Testis (tissue), 3 donors: Measurements from ENCODE around the gene AUP1. TPM values are rescaled to one million over a fixed set of nuclear protein-coding genes. Genes with fewer than 3 reads are reported as not detected.

Experiments
- DNase-seq: peaks from one replicate; pipeline ENCODE4 v3.0.0-alpha.2; 2019
- H3K27ac ChIP-seq, 2 donors: fragments of 200-600 bp; sonication (generic); one replicate each; pipeline ENCODE4 v1.5.1; 2019
- H3K27me3 ChIP-seq: fragments of 200-600 bp; sonication (generic); one replicate; pipeline ENCODE4 v1.5.1; 2019
- H3K36me3 ChIP-seq: fragments of 200-600 bp; sonication (generic); one replicate; pipeline ENCODE4 v1.5.1; 2017; ENCODE audit warnings: low read depth; ENCODE audit errors: missing control alignments
- H3K4me1 ChIP-seq: fragments of 200-600 bp; sonication (generic); one replicate; pipeline ENCODE4 v1.5.1; 2019
- H3K4me3 ChIP-seq, 2 donors: fragments of 200-600 bp; sonication (generic); one replicate each; pipeline ENCODE4 v1.5.1; 2017 to 2019
- H3K9me3 ChIP-seq: fragments of 200-600 bp; sonication (generic); one replicate; pipeline ENCODE4 v1.5.1; 2017
- POLR2A ChIP-seq: fragments of 450-650 bp; IDR thresholded peaks from one replicate; pipeline ENCODE4 v1.6.1; 2017; ENCODE audit warnings: antibody characterized with exemption, mild to moderate bottlenecking, moderate library complexity
- WGBS, 2 donors: methylation state at CpG; one replicate each; pipeline ENCODE4 v1.1.5; 2018; 5-methylcytosine and 5-hydroxymethylcytosine counted together
- intact Hi-C: fragments of 100-400 bp; cut with DNase I; formaldehyde crosslinking; loops from one replicate; pipeline ENCODE4 v1.15.1; 2023; ENCODE audit warnings: low total_unique reads
- polyA plus RNA-seq: library from polyadenylated mRNA; stranded (reverse); fragments of 350-450 nt; fragmentation: Illumina TruSeq; extraction: RNeasy Lipid Tissue Mini Kit (QIAGEN cat#74804); gene quantifications from one replicate; pipeline ENCODE4 v1.2.3, GENCODE V29; 2014; ENCODE audit warnings: low read depth, low replicate concordance; ENCODE audit not compliant: insufficient read depth
- total RNA-seq, 2 donors: library from RNA; depleted of rRNA; stranded (reverse); fragments of >200 nt; gene quantifications; one replicate each; pipeline ENCODE4 v1.2.3, GENCODE V29; 2016
- TF ChIP-seq, protein P1 (sequence below), 3 experiments: fragments of 450-650 bp in 2 of 3; fragments of 200-600 bp in 1 of 3; sonication (generic) in 1 of 3; IDR thresholded peaks; one replicate each; pipeline ENCODE4 v1.5.1; 2016 to 2019; ENCODE audit warnings: antibody characterized with exemption in 3 of 3, mild to moderate bottlenecking in 2 of 3, moderate library complexity in 1 of 3

The AUP1 gene
- total and polyA plus RNA-seq, 3 donors from 2014 or later, result 107 to 169 (median 141) TPM

- Histone ChIP-seq H3K9me3 (no peaks in the 10 kb centered on the region), H3K4me3 (no peak overlapping the region), H3K27ac (no peak overlapping the region), H3K27me3 (no peaks in the 10 kb centered on the region), H3K36me3 (peaks cover 4% of the 10 kb centered on the region), H3K4me1 (peaks cover 18% of the 10 kb centered on the region)
- no peak for TF ChIP-seq POLR2A
- TF ChIP-seq, protein P1, sequence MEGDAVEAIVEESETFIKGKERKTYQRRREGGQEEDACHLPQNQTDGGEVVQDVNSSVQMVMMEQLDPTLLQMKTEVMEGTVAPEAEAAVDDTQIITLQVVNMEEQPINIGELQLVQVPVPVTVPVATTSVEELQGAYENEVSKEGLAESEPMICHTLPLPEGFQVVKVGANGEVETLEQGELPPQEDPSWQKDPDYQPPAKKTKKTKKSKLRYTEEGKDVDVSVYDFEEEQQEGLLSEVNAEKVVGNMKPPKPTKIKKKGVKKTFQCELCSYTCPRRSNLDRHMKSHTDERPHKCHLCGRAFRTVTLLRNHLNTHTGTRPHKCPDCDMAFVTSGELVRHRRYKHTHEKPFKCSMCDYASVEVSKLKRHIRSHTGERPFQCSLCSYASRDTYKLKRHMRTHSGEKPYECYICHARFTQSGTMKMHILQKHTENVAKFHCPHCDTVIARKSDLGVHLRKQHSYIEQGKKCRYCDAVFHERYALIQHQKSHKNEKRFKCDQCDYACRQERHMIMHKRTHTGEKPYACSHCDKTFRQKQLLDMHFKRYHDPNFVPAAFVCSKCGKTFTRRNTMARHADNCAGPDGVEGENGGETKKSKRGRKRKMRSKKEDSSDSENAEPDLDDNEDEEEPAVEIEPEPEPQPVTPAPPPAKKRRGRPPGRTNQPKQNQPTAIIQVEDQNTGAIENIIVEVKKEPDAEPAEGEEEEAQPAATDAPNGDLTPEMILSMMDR (IDR thresholded peaks at IDR 0.05), result no peak
- intact Hi-C loops, result no loop called here
- no peak for DNase-seq
Observed at GRCh38 chr2:74500578-74500946, 28.9 kb downstream of the AUP1 start.

- no peak for TF ChIP-seq POLR2A
- TF ChIP-seq, protein P1 (IDR thresholded peaks at IDR 0.05), result no peak
- DNase-seq, result no peak
- H3K9me3 ChIP-seq, result no peaks in the 10 kb centered on the region
- WGBS, 2 donors, result 37 to 38% methylated on average over 11 to 15 of the region's 15 CpGs
- H3K36me3 ChIP-seq, result peaks cover 4% of the 10 kb centered on the region
- no peaks in the 10 kb centered on the region for H3K27me3 ChIP-seq
- intact Hi-C loops, result no loop called here
- peaks cover 18% of the 10 kb centered on the region for H3K4me1 ChIP-seq
- no peak overlapping the region for H3K27ac ChIP-seq
- no peak overlapping the region for H3K4me3 ChIP-seq
Observed at GRCh38 chr2:74499940-74500577, 29.4 kb downstream of the AUP1 start.

DNA sequence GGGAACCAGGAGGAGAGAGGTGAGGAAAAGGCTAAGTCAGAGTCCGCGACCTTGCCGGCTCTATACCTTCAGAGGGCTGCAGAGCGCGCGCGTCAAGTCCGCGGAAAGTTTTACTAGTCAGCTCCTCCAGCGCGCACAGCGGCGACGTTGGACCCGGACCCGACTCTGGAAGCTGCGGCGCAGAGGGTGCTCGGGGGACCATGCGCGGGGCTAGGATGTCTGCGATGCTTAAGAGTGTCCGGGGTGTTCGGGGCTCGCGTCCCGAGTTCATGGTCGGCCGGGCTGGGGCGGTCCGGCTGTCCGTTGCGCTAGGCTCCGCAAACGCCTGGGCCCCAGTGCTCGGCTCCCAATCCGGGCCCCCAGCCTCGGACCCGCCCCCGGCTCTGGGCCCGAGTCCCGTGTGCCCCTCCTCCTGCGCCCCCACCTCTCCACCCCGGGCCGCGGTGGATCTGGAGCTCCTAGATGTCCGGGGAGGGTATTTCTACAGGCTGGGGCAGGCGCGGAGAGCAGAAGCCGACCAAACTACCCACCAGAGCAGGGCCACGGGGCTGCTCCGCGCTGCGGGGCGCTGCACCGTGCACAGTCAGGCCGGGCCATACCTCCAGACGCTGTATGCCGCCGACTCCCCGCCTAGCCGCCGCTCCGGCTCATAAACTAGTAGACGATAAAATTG lies 30.1 kb downstream of the AUP1 start, which contains the start of gene LBX2:
Gene LBX2 (minus strand): TSS at position 337 of the 673 bp plus-strand sequence. CDS start 66 bp downstream, at position 271.
- peak within 1 kb of the TSS; percentile 18 to 32 for H3K4me3 ChIP-seq
- H3K4me1 ChIP-seq, result peaks cover 18% of the 10 kb centered on the region
- no peak for TF ChIP-seq POLR2A
- H3K9me3 ChIP-seq, result no peaks in the 10 kb centered on the region
- intact Hi-C loops, result no loop called here
- no peak within 1 kb of the TSS for H3K27ac ChIP-seq
- peak; percentile 39 for DNase-seq
- 0 to 4% methylated on average over 36 to 55 of the region's 65 CpGs for WGBS, 2 donors
- no peaks in the 10 kb centered on the region for H3K36me3 ChIP-seq
- H3K27me3 ChIP-seq, result no peaks in the 10 kb centered on the region

- TF ChIP-seq POLR2A, result no peak
- TF ChIP-seq, protein P1 (IDR thresholded peaks at IDR 0.05), result no peak
- intact Hi-C loops, result no loop called here
- H3K27me3 ChIP-seq, result no peaks in the 10 kb centered on the region
Observed at GRCh38 chr2:74498500-74499266, 30.8 kb downstream of the AUP1 start.

More at GRCh38 chr2:74498500-74499266, 30.8 kb downstream of the AUP1 start:
- 1 to 2% methylated on average over 39 to 41 of the region's 41 CpGs for WGBS, 2 donors
- no peak for DNase-seq
- Histone ChIP-seq H3K27ac (no peak overlapping the region), H3K9me3 (no peaks in the 10 kb centered on the region), H3K4me1 (peaks cover 18% of the 10 kb centered on the region), H3K4me3 (peak overlapping the region in 1 of 2 donors; percentile 32), H3K36me3 (no peaks in the 10 kb centered on the region)
